ENCODE results near the gene PLCB2.

GRCh38 chr15:40278026-40278425, 29.7 kb downstream of the PLCB2 start:
- TF ChIP-seq CTCF (IDR thresholded peaks at IDR 0.05) (no peak), EZH2 (IDR thresholded peaks at IDR 0.05) (no peak)

Measured in neural progenitor cell (in vitro differentiated cells).